Peyer's patch (tissue), 4 donors: Measurements from ENCODE around the gene PCSK5. TPM values are rescaled to one million over a fixed set of nuclear protein-coding genes. Genes with fewer than 3 reads are reported as not detected.

Source experiments
- DNase-seq, 3 donors: peaks; one replicate each; pipeline ENCODE4 v3.0.0-alpha.2; 2017 to 2019
- H3K27ac ChIP-seq, 4 donors: fragments of 200-600 bp; sonication (generic); one replicate each; pipeline ENCODE4 v1.5.1; 2016 to 2019
- H3K27me3 ChIP-seq, 2 donors: fragments of 200-600 bp; sonication (generic); one replicate each; pipeline ENCODE4 v1.5.1; 2019
- H3K36me3 ChIP-seq, 3 donors: fragments of 200-600 bp; sonication (generic); one replicate each; pipeline ENCODE4 v1.5.1; 2016 to 2019
- H3K4me1 ChIP-seq, 4 donors: fragments of 200-600 bp; sonication (generic); one replicate each; pipeline ENCODE4 v1.5.1; 2016 to 2019
- H3K4me3 ChIP-seq, 4 donors: fragments of 200-600 bp; sonication (generic); 1 replicate in 3 of 4; 2 replicates in 1 of 4; pipeline ENCODE4 v1.5.1; 2016 to 2019; ENCODE audit warnings: mild to moderate bottlenecking in 1 of 4
- H3K9me3 ChIP-seq, 4 donors: fragments of 200-600 bp; sonication (generic); one replicate each; pipeline ENCODE4 v1.5.1; 2016 to 2019; ENCODE audit warnings: mild to moderate bottlenecking in 1 of 4
- CTCF ChIP-seq, 6 experiments: fragments of 450-650 bp in 4 of 6; fragments of 200-600 bp in 2 of 6; sonication (generic) in 1 of 6; IDR thresholded peaks; one replicate each; pipeline ENCODE4 v1.5.1; 2017 to 2019; ENCODE audit warnings: antibody characterized with exemption in 6 of 6, mild to moderate bottlenecking in 3 of 6, moderate library complexity in 1 of 6
- POLR2A ChIP-seq, 2 donors: fragments of 450-650 bp; IDR thresholded peaks; one replicate each; pipeline ENCODE4 v1.5.1; 2017; ENCODE audit warnings: antibody characterized with exemption in 2 of 2, mild to moderate bottlenecking in 2 of 2, moderate library complexity in 2 of 2
- total RNA-seq, 4 donors: library from RNA; depleted of rRNA; stranded (reverse); fragments of >200 nt; gene quantifications; one replicate each; pipeline ENCODE4 v1.1.0, GENCODE V29; 2016

PCSK5 gene
- total RNA-seq, 4 donors from 2014 or later = 77.6 to 488 (median 411) TPM

DNA sequence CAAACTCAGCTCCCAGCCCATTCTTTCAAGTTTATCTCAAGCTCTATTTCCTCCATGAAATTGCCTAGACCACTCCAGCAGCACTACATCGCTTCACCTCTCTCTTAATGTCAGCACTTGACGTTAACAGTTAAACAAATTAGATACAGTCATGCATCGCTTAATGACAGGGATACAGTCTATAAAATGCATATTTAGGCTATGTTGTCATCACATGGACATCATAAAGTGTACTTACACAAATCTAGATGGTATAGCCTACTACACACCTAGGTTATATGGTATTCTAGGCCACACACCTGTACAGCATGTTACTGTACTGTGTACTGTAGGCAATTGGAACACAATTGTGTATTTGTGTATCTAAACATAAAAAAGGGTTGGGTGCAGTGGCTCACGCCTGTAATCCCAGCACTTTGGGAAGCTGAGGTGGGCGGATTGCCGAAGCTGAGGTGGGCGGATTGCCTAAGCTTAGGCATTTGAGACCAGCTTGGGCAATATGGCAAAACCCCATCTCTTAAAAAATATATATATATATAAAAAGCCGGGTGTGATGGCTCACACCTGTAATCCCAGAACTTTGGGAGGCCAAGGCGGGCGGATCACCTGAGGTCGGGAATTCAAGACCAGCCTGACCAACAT lies 13.4 kb upstream of the PCSK5 start:
- no peak overlapping the region for H3K27ac ChIP-seq
- TF ChIP-seq CTCF (IDR thresholded peaks at IDR 0.05) (no peak), POLR2A (IDR thresholded peaks at IDR 0.05) (no peak)
- DNase-seq = no peak

GRCh38 chr9:75878488-75878860 lies 12.0 kb upstream of the PCSK5 start:
- Histone ChIP-seq H3K27me3 (no peaks in the 10 kb centered on the region), H3K4me1 (no peaks in the 10 kb centered on the region), H3K4me3 (no peak overlapping the region), H3K36me3 (no peaks in the 10 kb centered on the region), H3K9me3 (no peaks in the 10 kb centered on the region), H3K27ac (no peak overlapping the region)
- no peak for DNase-seq
- TF ChIP-seq CTCF (IDR thresholded peaks at IDR 0.05) = no peak
- TF ChIP-seq POLR2A (IDR thresholded peaks at IDR 0.05) = no peak

More for the DNA sequence above, 13.4 kb upstream of the PCSK5 start:
- Histone ChIP-seq H3K4me1 (no peaks in the 10 kb centered on the region), H3K36me3 (no peaks in the 10 kb centered on the region), H3K27me3 (no peaks in the 10 kb centered on the region), H3K4me3 (no peak overlapping the region), H3K9me3 (no peaks in the 10 kb centered on the region)

- DNase-seq = no peak
- no peaks in the 10 kb centered on the region for H3K27me3 ChIP-seq
- H3K4me3 ChIP-seq = no peak overlapping the region
- no peaks in the 10 kb centered on the region for H3K9me3 ChIP-seq
- no peaks in the 10 kb centered on the region for H3K36me3 ChIP-seq
- no peak overlapping the region for H3K27ac ChIP-seq
- no peaks in the 10 kb centered on the region for H3K4me1 ChIP-seq
- TF ChIP-seq CTCF (IDR thresholded peaks at IDR 0.05) (no peak), POLR2A (IDR thresholded peaks at IDR 0.05) (no peak)
Measured at GRCh38 chr9:75880618-75881017, 9.9 kb upstream of the PCSK5 start.

- Histone ChIP-seq H3K27ac (no peak overlapping the region), H3K36me3 (no peaks in the 10 kb centered on the region), H3K27me3 (no peaks in the 10 kb centered on the region), H3K4me1 (no peaks in the 10 kb centered on the region), H3K9me3 (no peaks in the 10 kb centered on the region), H3K4me3 (no peak overlapping the region)
- DNase-seq = no peak
- TF ChIP-seq CTCF (IDR thresholded peaks at IDR 0.05) (no peak), POLR2A (IDR thresholded peaks at IDR 0.05) (no peak)
Measured at GRCh38 chr9:75881761-75882160, 8.7 kb upstream of the PCSK5 start.

DNA sequence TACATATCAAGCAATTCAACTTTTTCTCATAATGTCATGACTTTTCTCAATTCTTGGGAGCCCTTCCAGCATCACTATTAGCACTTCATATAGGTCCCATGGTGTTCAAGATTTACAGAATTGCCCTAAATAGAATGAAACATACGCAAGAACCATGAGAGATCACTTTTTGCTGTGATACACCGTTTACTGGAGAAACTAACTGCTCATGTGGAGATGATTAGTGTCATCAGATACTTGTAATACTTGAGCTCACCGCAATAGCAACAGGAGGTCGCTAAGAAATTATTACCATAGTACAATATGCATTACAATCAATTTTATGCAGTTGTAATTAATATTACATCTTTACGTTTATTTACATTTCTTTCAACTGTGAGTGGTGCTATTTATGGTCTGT lies 4.8 kb upstream of the PCSK5 start:
- no peaks in the 10 kb centered on the region for H3K9me3 ChIP-seq
- peaks cover 0 to 7% (median 0%) of the 10 kb centered on the region in 4 donors for H3K4me1 ChIP-seq
- H3K27me3 ChIP-seq = no peaks in the 10 kb centered on the region
- no peak overlapping the region for H3K4me3 ChIP-seq
- no peaks in the 10 kb centered on the region for H3K36me3 ChIP-seq
- no peak for DNase-seq
- TF ChIP-seq POLR2A (IDR thresholded peaks at IDR 0.05) = no peak
- no peak for TF ChIP-seq CTCF (IDR thresholded peaks at IDR 0.05)
- no peak overlapping the region for H3K27ac ChIP-seq

DNA sequence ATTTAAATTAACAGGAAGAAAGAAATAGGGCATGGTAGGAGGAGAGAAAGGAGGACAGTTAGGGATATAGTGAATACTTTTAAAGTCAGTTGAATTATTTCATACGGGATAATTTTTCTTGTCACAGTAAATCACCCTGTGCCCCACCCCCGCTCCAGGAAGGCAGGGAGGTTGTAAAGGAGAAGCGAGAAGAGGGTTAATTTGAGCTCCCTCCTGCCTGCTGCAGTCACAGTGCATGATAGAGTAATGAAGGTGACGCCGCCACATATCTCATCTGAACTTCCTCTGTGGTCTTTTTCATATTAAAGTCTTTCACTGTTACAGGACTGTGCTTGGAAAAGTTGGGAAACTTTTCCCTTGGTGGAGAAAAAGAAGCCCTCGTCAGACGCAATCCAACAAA lies 896 bp upstream of the PCSK5 start:
- DNase-seq = peak in 2 of 3 donors; percentile 53 to 54
- H3K4me1 ChIP-seq = peaks cover 0 to 27% (median 0%) of the 10 kb centered on the region in 4 donors
- no peaks in the 10 kb centered on the region for H3K36me3 ChIP-seq
- TF ChIP-seq CTCF (IDR thresholded peaks at IDR 0.05) = no peak
- TF ChIP-seq POLR2A (IDR thresholded peaks at IDR 0.05) = no peak
- H3K9me3 ChIP-seq = no peaks in the 10 kb centered on the region
- no peaks in the 10 kb centered on the region for H3K27me3 ChIP-seq
- peak overlapping the region; percentile 54 to 99 (median 86) for H3K4me3 ChIP-seq
- H3K27ac ChIP-seq = peak overlapping the region; percentile 52 to 96 (median 88)
